ENCODE measurements around the gene USP9X. TPM values are rescaled to one million over a fixed set of nuclear protein-coding genes. Genes with fewer than 3 reads are reported as not detected.
A peak's percentile ranks its signal among the peaks of the same experiment; 100 is the strongest.

USP9X gene
- total RNA-seq, 3 donors from 2014 or later, result 72.1 to 88.9 (median 86.3) TPM

DNA sequence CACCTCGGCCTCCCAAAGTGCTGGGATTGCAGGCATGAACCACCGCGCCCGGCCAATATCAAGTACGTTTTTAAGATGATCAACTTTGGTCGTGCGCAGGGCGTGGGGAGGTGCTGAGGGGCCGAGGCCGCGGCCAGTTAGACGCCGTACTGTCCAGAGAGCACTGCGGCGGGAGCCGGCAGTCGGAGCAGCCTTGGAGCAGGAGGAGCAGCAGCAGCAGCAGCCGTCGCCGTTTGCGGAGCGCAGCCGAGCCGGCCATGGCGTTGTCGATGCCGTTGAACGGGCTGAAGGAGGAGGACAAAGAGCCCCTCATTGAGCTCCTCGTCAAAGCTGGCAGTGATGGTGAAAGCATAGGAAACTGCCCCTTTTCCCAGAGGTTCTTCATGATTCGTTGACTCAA is 8.5 kb upstream of the USP9X start:
- TF ChIP-seq, protein P1, sequence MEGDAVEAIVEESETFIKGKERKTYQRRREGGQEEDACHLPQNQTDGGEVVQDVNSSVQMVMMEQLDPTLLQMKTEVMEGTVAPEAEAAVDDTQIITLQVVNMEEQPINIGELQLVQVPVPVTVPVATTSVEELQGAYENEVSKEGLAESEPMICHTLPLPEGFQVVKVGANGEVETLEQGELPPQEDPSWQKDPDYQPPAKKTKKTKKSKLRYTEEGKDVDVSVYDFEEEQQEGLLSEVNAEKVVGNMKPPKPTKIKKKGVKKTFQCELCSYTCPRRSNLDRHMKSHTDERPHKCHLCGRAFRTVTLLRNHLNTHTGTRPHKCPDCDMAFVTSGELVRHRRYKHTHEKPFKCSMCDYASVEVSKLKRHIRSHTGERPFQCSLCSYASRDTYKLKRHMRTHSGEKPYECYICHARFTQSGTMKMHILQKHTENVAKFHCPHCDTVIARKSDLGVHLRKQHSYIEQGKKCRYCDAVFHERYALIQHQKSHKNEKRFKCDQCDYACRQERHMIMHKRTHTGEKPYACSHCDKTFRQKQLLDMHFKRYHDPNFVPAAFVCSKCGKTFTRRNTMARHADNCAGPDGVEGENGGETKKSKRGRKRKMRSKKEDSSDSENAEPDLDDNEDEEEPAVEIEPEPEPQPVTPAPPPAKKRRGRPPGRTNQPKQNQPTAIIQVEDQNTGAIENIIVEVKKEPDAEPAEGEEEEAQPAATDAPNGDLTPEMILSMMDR (IDR thresholded peaks at IDR 0.05), result no peak
- Histone ChIP-seq H3K36me3 (ENCODE audit: low read depth) (no peaks in the 10 kb centered on the region), H3K4me1 (ENCODE audit: low read depth) (no peaks in the 10 kb centered on the region), H3K4me3 (no peak overlapping the region), H3K9me3 (no peaks in the 10 kb centered on the region)
- ATAC-seq (no peak), DNase-seq (no peak)
- intact Hi-C loops (cut with DNase I, micrococcal nuclease), result no loop called here

- TF ChIP-seq, protein P1 (IDR thresholded peaks at IDR 0.05), result no peak
- Histone ChIP-seq H3K36me3 (ENCODE audit: low read depth) (no peaks in the 10 kb centered on the region), H3K4me1 (ENCODE audit: low read depth) (no peaks in the 10 kb centered on the region), H3K9me3 (no peaks in the 10 kb centered on the region), H3K4me3 (no peak overlapping the region)
- intact Hi-C loops (cut with DNase I, micrococcal nuclease), result no loop called here
- DNase-seq (no peak), ATAC-seq (no peak)
Observed at GRCh38 chrX:41081821-41082220, 3.4 kb upstream of the USP9X start.

GRCh38 chrX:41082783-41083182 is 2.5 kb upstream of the USP9X start:
- intact Hi-C loops (cut with DNase I, micrococcal nuclease), result no loop called here

DNA sequence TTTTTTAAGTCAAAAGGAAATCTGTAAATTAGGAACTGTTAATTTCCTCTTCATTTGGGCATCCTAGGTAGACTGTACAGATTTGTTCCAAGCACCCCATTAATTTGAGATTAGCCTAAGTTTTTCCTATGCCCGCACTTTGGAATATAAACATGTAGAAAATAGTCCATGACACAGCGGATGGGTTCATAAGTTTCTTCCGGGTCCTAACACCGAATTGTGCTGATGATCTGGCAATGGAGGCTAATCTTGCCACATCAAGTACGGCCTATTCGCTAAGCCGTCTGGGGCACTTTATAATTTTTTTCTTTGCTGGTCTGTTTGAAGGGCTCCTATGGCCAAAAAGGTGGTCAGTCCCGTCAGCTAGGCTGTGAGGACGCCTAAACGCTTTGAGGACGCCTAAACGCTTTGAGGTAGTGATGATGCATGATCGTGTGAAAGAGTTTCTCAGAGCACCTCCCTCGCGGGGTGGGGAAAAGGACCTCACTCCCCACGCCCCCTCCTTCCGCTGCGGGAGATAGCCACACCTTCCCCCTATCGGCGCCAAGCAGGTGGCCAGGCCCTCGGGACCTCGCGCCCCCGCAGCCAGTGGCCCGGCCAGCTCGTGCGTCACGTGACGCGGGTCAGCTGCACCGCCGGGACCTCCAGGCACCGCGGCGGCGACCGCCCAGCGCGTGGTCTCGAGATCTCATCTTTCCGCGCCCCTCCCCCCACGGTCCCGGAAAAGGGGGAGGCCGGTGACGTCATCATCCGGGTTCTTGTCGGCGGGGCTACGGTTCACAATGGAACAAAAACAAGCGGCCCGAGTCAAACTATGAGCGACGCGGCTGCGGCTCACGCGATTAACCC is 977 bp upstream of the USP9X start:
- Histone ChIP-seq H3K36me3 (ENCODE audit: low read depth) (no peaks in the 10 kb centered on the region), H3K9me3 (no peaks in the 10 kb centered on the region), H3K4me1 (ENCODE audit: low read depth) (peaks cover 7% of the 10 kb centered on the region), H3K4me3 (peak overlapping the region; percentile 78)
- DNase-seq (peak; percentile 96 to 98 (median 97)), ATAC-seq (peak; percentile 84)
- intact Hi-C loops (cut with DNase I, micrococcal nuclease), result no loop called here
- TF ChIP-seq, protein P1 (IDR thresholded peaks at IDR 0.05), result no peak

More at GRCh38 chrX:41082783-41083182, 2.5 kb upstream of the USP9X start:
- H3K4me3 ChIP-seq, result no peak overlapping the region
- H3K9me3 ChIP-seq, result no peaks in the 10 kb centered on the region
- no peaks in the 10 kb centered on the region for H3K36me3 ChIP-seq (ENCODE audit: low read depth)
- no peaks in the 10 kb centered on the region for H3K4me1 ChIP-seq (ENCODE audit: low read depth)
- TF ChIP-seq, protein P1 (IDR thresholded peaks at IDR 0.05), result no peak
- no peak for DNase-seq
- no peak for ATAC-seq

- ATAC-seq (peak; percentile 49), DNase-seq (peak; percentile 47 to 89 (median 70))
- intact Hi-C loops (cut with DNase I, micrococcal nuclease), result no loop called here
- H3K4me3 ChIP-seq, result peak overlapping the region; percentile 78
- H3K9me3 ChIP-seq, result no peaks in the 10 kb centered on the region
- no peaks in the 10 kb centered on the region for H3K36me3 ChIP-seq (ENCODE audit: low read depth)
- H3K4me1 ChIP-seq (ENCODE audit: low read depth), result peaks cover 7% of the 10 kb centered on the region
- TF ChIP-seq, protein P1 (IDR thresholded peaks at IDR 0.05), result no peak
Observed at GRCh38 chrX:41085512-41085877, 250 bp downstream of the USP9X start.

Data from mucosa of descending colon (tissue), 3 donors.